ENCODE data around the gene QSER1.
A peak's percentile ranks its signal among the peaks of the same experiment; 100 is the strongest.

Gene QSER1

DNA sequence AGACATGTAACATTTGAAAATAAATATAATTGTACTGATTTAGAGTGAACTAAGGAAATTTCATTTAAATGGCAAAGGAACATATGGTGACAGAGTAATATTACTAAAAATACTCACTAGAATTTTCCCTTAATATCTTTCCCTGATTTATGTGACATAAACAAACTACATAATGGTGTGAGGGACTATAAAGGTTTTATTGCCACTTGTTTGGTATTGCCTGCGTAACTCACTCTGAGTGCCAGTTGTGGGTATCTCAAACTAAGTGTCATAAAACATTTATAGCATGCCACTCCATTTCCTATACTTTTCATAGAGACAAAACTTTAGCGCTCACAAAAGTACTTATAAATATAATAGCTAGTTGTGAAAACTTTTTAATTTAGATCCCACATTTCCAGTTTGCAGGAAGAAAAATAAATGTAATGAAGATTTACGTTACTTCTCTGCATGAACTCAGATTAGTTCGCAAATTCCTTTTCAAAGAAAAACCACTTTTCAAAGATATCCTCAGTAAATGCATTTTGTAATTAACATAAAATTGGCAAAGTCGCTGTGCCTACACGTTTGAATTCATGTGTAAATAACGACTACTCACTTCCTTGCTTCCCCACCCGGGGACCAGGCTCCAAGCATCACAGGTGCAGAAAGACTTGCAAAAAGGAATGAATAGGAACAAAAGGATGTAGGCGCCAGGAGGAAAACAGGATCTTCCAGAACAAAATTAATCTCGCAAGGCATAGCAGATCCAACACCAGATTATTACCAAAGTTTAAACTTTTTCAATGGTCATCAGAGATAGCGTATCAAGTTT is 1.6 kb upstream of the QSER1 start:
- no peak for DNase-seq (ENCODE audit: low read depth)

GRCh38 chr11:32891657-32892354 is 805 bp upstream of the QSER1 start:
- DNase-seq (ENCODE audit: low read depth) = peak; percentile 16

DNA sequence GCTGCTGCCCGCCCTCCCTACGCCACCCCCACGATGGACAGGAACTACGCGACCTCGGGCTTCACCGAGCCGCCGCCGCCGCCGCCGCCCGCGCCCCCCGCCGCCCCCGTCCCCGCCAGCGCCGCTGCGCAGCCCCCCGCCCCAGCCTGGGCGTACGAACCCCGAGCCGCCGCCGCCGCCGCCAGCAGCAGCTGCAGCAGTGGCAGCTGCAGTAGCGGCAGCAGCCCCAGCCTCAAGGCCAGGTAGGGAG is 407 bp downstream of the QSER1 start:
- DNase-seq (ENCODE audit: low read depth) = no peak

- peak; percentile 44 for DNase-seq (ENCODE audit: low read depth)
These were observed 935 bp downstream of the QSER1 start for GRCh38 chr11:32893343-32894148.

GRCh38 chr11:32894149-32894827 is 1.7 kb downstream of the QSER1 start:
- peak; percentile 93 for DNase-seq (ENCODE audit: low read depth)

- no peak for DNase-seq (ENCODE audit: low read depth)
These were observed 2.3 kb downstream of the QSER1 start for GRCh38 chr11:32894921-32895320.

DNA sequence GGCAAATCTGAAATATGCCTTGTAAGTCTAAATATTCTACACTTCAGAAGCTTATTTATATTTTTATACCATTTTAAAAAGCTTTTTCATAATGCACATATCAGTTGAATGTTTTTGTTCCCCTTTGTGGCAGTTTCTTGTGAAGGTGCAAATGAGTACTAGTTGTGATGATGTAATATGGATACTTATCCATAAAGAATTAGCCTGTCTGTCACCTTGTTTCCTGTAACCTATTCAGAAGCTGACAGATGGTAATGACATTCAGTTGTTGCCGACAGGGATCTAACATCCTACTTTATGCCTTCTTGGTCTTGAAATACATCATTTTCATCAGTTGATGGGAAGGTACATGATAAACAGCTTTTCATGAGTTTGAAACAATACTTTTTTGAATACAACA is 2.9 kb downstream of the QSER1 start:
- DNase-seq (ENCODE audit: low read depth) = no peak

- DNase-seq (ENCODE audit: low read depth) = no peak
These were observed 4.5 kb downstream of the QSER1 start for GRCh38 chr11:32897103-32897502.

GRCh38 chr11:32899438-32899837 is 6.8 kb downstream of the QSER1 start:
- no peak for DNase-seq (ENCODE audit: low read depth)

- DNase-seq (ENCODE audit: low read depth) = no peak
These were observed 9.6 kb downstream of the QSER1 start for GRCh38 chr11:32902089-32902665.

DNA sequence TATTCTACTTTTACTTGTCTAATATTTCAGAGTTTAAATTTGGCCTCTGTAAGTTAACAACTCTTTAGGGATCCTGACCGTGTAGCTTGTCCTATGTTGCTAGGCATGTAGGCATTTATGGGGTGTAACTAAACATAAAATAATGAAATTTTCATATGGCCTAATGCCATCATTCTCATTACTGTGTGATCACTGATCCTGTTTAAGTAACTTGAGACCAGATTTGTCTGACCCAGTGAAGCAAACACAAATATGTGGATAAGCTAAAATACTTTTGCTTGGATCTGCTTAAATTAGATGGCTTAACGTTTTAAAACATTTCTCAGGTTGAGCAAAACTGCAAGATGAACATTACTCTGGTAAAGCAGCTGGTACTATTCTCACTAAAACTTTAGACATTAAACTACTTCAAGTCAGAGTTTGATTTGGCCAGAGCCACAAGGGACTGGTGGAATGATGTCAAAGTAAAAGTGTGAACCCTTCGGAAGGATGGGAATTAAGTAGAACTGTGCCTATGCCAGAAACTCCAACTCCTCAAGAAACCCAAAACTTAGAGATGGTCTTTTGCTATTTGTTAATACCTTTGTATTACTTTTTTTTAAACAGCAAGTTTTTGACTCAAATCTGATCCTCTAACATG is 12.5 kb downstream of the QSER1 start:
- peak; percentile 56 for DNase-seq (ENCODE audit: low read depth)

DNA sequence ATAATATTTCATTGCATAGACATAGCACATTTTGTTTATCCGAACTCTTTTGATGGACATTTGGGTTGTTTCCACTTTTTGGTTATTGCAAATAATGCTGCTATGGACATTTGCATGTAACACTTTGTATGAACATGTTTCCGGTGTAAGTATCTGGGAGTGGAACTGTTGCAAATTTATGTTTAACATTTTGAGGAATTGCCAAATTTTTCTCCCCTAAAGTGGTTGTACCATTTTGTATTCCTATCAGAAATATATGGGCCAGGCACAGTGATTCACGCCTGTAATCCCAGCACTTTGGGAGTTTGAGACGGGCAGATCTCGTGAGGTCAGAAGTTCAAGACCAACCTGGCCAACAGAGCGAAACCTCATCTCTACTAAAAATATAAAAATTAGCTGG is 16.0 kb downstream of the QSER1 start:
- DNase-seq (ENCODE audit: low read depth) = no peak

DNA sequence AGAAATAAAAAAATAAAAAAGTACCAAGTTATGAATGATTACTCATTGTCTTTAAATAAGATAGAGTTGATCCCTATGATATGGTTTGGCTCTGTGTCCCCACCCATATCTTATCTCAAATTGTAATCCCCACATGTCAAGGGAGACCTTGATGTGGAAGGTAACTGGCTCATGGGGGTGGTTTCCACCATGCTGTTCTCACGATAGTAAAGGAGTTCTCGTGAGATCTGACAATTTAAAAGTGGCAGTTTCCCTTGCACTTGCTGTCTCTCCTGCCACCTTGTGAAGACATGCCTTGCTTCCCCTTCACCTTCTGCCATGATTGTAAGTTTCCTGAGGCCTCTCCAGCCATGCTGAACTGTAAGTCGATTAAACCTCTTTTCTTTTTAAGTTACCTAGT is 18.8 kb downstream of the QSER1 start:
- DNase-seq (ENCODE audit: low read depth) = no peak

GRCh38 chr11:32913445-32913844 is 20.8 kb downstream of the QSER1 start:
- DNase-seq (ENCODE audit: low read depth) = no peak

GRCh38 chr11:32916361-32916760 is 23.8 kb downstream of the QSER1 start:
- DNase-seq (ENCODE audit: low read depth) = no peak

- DNase-seq (ENCODE audit: low read depth) = no peak
These were observed 24.4 kb downstream of the QSER1 start for GRCh38 chr11:32916994-32917393.

DNA sequence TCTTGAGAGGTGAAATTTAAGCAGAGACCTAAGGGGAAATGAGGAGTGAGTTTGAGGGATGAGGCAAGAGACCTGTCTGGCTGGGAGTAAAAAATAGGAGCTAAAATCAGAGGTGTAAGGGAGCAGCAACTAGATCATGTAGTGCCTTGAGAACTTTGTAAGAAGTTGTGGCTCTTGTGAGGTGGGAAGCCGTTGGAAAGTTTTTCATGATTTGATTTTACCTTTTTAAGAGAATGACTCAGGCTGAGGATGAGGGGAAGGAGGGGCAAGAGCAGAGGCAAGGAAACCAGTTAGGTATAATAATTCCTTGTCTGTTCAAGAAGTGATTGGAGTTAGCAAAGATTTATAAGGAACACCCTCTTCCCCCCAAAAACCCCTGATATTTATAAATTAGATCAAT is 25.8 kb downstream of the QSER1 start:
- DNase-seq (ENCODE audit: low read depth) = peak; percentile 16

GRCh38 chr11:32919338-32919737 is 26.7 kb downstream of the QSER1 start:
- DNase-seq (ENCODE audit: low read depth) = no peak

DNA sequence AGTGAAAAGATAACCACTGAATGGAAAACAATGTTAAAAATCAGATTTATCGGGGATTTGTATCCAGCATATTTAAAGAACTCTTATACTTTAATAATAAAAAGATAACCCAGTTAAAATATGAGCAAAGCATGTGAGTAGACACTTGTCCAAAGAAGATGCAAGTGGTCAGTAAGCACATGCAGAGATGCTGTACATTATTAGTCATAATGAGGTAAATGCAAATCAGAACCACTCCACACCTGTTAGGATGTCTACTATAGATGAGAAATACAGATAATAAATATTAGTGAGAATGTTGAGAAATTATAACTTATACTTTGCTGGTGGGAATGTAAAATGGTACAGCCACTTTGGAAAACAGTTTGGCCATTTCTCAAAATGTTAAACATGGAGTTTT is 28.0 kb downstream of the QSER1 start:
- DNase-seq (ENCODE audit: low read depth) = no peak

GRCh38 chr11:32921204-32921603 is 28.6 kb downstream of the QSER1 start:
- DNase-seq (ENCODE audit: low read depth) = no peak

- DNase-seq (ENCODE audit: low read depth) = peak; percentile 30
These were observed 39.0 kb downstream of the QSER1 start for GRCh38 chr11:32931606-32932005.

GRCh38 chr11:32932196-32932595 is 39.6 kb downstream of the QSER1 start:
- no peak for DNase-seq (ENCODE audit: low read depth)
